Femur (tissue), 1 donor: ENCODE data around the gene MBTPS2.
"Not testable (repeated sequence)": the region's sequence is repeated elsewhere in the genome, so short reads cannot be mapped to it uniquely, and the experiment has no call there.

Source experiments
- DNase-seq: peaks from one replicate; pipeline ENCODE4 v3.0.0-alpha.2; 2017

Gene MBTPS2

GRCh38 chrX:21839334-21840192 is at the start of gene MBTPS2:
MBTPS2 (plus strand) TSS chrX:21839617; CDS start chrX:21839735, 118 bp downstream.
- peak; percentile 93 for DNase-seq

GRCh38 chrX:21798677-21799219 is 40.7 kb upstream of the MBTPS2 start:
- DNase-seq = peak; percentile 26

- no peak for DNase-seq
Observed at GRCh38 chrX:21799767-21800166, 39.6 kb upstream of the MBTPS2 start.

GRCh38 chrX:21800344-21800770 is 39.1 kb upstream of the MBTPS2 start:
- no peak for DNase-seq

GRCh38 chrX:21802054-21802670 is 37.3 kb upstream of the MBTPS2 start:
- no peak for DNase-seq

GRCh38 chrX:21802839-21803238 is 36.6 kb upstream of the MBTPS2 start:
- DNase-seq = no peak

GRCh38 chrX:21806691-21807090 is 32.7 kb upstream of the MBTPS2 start:
- no peak for DNase-seq

GRCh38 chrX:21811832-21812231 is 27.6 kb upstream of the MBTPS2 start:
- DNase-seq = no peak

- DNase-seq = no peak
Observed at GRCh38 chrX:21812628-21813027, 26.8 kb upstream of the MBTPS2 start.

GRCh38 chrX:21813612-21814368 is 25.6 kb upstream of the MBTPS2 start:
- no peak for DNase-seq

GRCh38 chrX:21816136-21816535 is 23.3 kb upstream of the MBTPS2 start:
- no peak for DNase-seq

GRCh38 chrX:21820170-21820569 is 19.2 kb upstream of the MBTPS2 start:
- not testable (repeated sequence) for DNase-seq

- DNase-seq = no peak
Observed at GRCh38 chrX:21821875-21822274, 17.5 kb upstream of the MBTPS2 start.

GRCh38 chrX:21831496-21831895 is 7.9 kb upstream of the MBTPS2 start:
- DNase-seq = no peak

- no peak for DNase-seq
Observed at GRCh38 chrX:21837056-21837455, 2.4 kb upstream of the MBTPS2 start.

GRCh38 chrX:21838937-21839333 is 482 bp upstream of the MBTPS2 start:
- no peak for DNase-seq

GRCh38 chrX:21840193-21840545 is 752 bp downstream of the MBTPS2 start:
- DNase-seq = no peak

- no peak for DNase-seq
Observed at GRCh38 chrX:21843179-21843578, 3.8 kb downstream of the MBTPS2 start.

- no peak for DNase-seq
Observed at GRCh38 chrX:21845096-21845495, 5.7 kb downstream of the MBTPS2 start.

- no peak for DNase-seq
Observed at GRCh38 chrX:21847342-21847741, 7.9 kb downstream of the MBTPS2 start.

GRCh38 chrX:21853578-21853977 is 14.2 kb downstream of the MBTPS2 start:
- DNase-seq = no peak

- no peak for DNase-seq
Observed at GRCh38 chrX:21855937-21856415, 16.6 kb downstream of the MBTPS2 start, which contains the start of gene YY2. YY2 (plus strand) TSS chrX:21855987; CDS start chrX:21856485, 498 bp downstream.

GRCh38 chrX:21856504-21856903 is 17.1 kb downstream of the MBTPS2 start:
- DNase-seq = no peak
